HG02798 (cell line): ENCODE results near the gene SRGN.
"Not testable (repeated sequence)": the region's sequence is repeated elsewhere in the genome, so short reads cannot be mapped to it uniquely, and the experiment has no call there.

ENCODE experiments used
- ATAC-seq: cut with Tn5 transposase; IDR thresholded peaks from one replicate; pipeline ENCODE4 v1.9.1; 2021; ENCODE audit warnings: mild to moderate bottlenecking; ENCODE audit not compliant: unreplicated experiment, poor library complexity

The SRGN gene

GRCh38 chr10:69124563-69125268 lies 36.8 kb downstream of the SRGN start:
- peak; percentile 30 for ATAC-seq

GRCh38 chr10:69125554-69125953 lies 37.7 kb downstream of the SRGN start:
- ATAC-seq = no peak

- no peak for ATAC-seq
These were observed 42.3 kb downstream of the SRGN start for GRCh38 chr10:69130251-69130650.

- ATAC-seq = no peak
These were observed 52.1 kb downstream of the SRGN start for GRCh38 chr10:69139961-69140360.

GRCh38 chr10:69141304-69141703 lies 53.4 kb downstream of the SRGN start:
- no peak for ATAC-seq

- ATAC-seq = not testable (repeated sequence)
These were observed 54.2 kb downstream of the SRGN start for GRCh38 chr10:69142074-69142473.

GRCh38 chr10:69142983-69143382 lies 55.1 kb downstream of the SRGN start:
- no peak for ATAC-seq

GRCh38 chr10:69145329-69145728 lies 57.4 kb downstream of the SRGN start:
- no peak for ATAC-seq

- no peak for ATAC-seq
These were observed 58.0 kb downstream of the SRGN start for GRCh38 chr10:69145864-69146263.

GRCh38 chr10:69146759-69147158 lies 58.9 kb downstream of the SRGN start:
- no peak for ATAC-seq

GRCh38 chr10:69151984-69152383 lies 64.1 kb downstream of the SRGN start:
- no peak for ATAC-seq

GRCh38 chr10:69153227-69153626 lies 65.3 kb downstream of the SRGN start:
- no peak for ATAC-seq
